Subcutaneous abdominal adipose tissue (tissue), 5 donors: Measurements from ENCODE around the gene RERG.
"Not testable (repeated sequence)": the region's sequence is repeated elsewhere in the genome, so short reads cannot be mapped to it uniquely, and the experiment has no call there.

Experiments
- H3K27ac ChIP-seq: one replicate; pipeline ENCODE4 v1.7.0; 2013; ENCODE audit warnings: low read depth, mild to moderate bottlenecking, inconsistent platforms, low read length, moderate library complexity
- H3K27me3 ChIP-seq, 5 donors: one replicate each; pipeline ENCODE4 v1.7.0; 2013; ENCODE audit warnings: low read length in 5 of 5, inconsistent platforms in 1 of 5; ENCODE audit not compliant: control insufficient read depth in 5 of 5, insufficient read depth in 4 of 5
- H3K36me3 ChIP-seq, 5 donors: one replicate each; pipeline ENCODE4 v1.7.0; 2013; ENCODE audit warnings: low read length in 5 of 5; ENCODE audit not compliant: control insufficient read depth in 5 of 5, insufficient read depth in 5 of 5
- H3K4me1 ChIP-seq, 5 donors: one replicate each; pipeline ENCODE4 v1.7.0; 2013; ENCODE audit warnings: low read length in 5 of 5, mild to moderate bottlenecking in 3 of 5, moderate library complexity in 1 of 5; ENCODE audit not compliant: control insufficient read depth in 5 of 5, insufficient read depth in 5 of 5
- H3K4me3 ChIP-seq, 5 donors: one replicate each; pipeline ENCODE4 v1.7.0; 2013; ENCODE audit warnings: low read length in 5 of 5, low read depth in 1 of 5
- H3K9ac ChIP-seq, 5 donors: one replicate each; pipeline ENCODE4 v1.7.0; 2013; ENCODE audit warnings: low read length in 5 of 5, mild to moderate bottlenecking in 4 of 5, moderate library complexity in 3 of 5
- H3K9me3 ChIP-seq, 5 donors: one replicate each; pipeline ENCODE4 v1.7.0; 2013; ENCODE audit warnings: low read length in 5 of 5; ENCODE audit not compliant: control insufficient read depth in 5 of 5
- donor health status: healthy.
- donor health status: healthy.
- donor health status: healthy.
- donor health status: healthy.
- donor health status: healthy.

The RERG gene

GRCh38 chr12:15243102-15243501 lies 21.9 kb upstream of the RERG start:
- peaks cover 0 to 2% (median 0%) of the 10 kb centered on the region in 5 donors for H3K9me3 ChIP-seq
- no peak overlapping the region for H3K4me3 ChIP-seq
- H3K9ac ChIP-seq = no peak overlapping the region
- H3K27ac ChIP-seq = no peak overlapping the region
- H3K36me3 ChIP-seq = no peaks in the 10 kb centered on the region
- H3K27me3 ChIP-seq = peaks cover 0 to 5% (median 0%) of the 10 kb centered on the region in 5 donors
- H3K4me1 ChIP-seq = peaks cover 0 to 12% (median 0%) of the 10 kb centered on the region in 5 donors

- Histone ChIP-seq H3K36me3 (no peaks in the 10 kb centered on the region), H3K4me3 (no peak overlapping the region), H3K9me3 (no peaks in the 10 kb centered on the region)
Observed at GRCh38 chr12:15240898-15241297, 19.7 kb upstream of the RERG start.

GRCh38 chr12:15234508-15234907 lies 13.3 kb upstream of the RERG start:
- Histone ChIP-seq H3K27me3 (peaks cover 0 to 4% (median 0%) of the 10 kb centered on the region in 5 donors), H3K36me3 (no peaks in the 10 kb centered on the region), H3K9me3 (no peaks in the 10 kb centered on the region), H3K9ac (no peak overlapping the region), H3K27ac (no peak overlapping the region), H3K4me3 (no peak overlapping the region), H3K4me1 (no peaks in the 10 kb centered on the region)

More at GRCh38 chr12:15240898-15241297, 19.7 kb upstream of the RERG start:
- H3K27me3 ChIP-seq = no peaks in the 10 kb centered on the region
- peaks cover 0 to 12% (median 0%) of the 10 kb centered on the region in 5 donors for H3K4me1 ChIP-seq
- H3K9ac ChIP-seq = no peak overlapping the region
- no peak overlapping the region for H3K27ac ChIP-seq

GRCh38 chr12:15234011-15234410 lies 12.8 kb upstream of the RERG start:
- H3K4me3 ChIP-seq = no peak overlapping the region
- no peaks in the 10 kb centered on the region for H3K9me3 ChIP-seq
- no peaks in the 10 kb centered on the region for H3K4me1 ChIP-seq
- no peaks in the 10 kb centered on the region for H3K36me3 ChIP-seq
- H3K27me3 ChIP-seq = peaks cover 0 to 4% (median 0%) of the 10 kb centered on the region in 5 donors
- no peak overlapping the region for H3K27ac ChIP-seq
- H3K9ac ChIP-seq = no peak overlapping the region

GRCh38 chr12:15232959-15233358 lies 11.7 kb upstream of the RERG start:
- Histone ChIP-seq H3K27ac (no peak overlapping the region), H3K27me3 (peaks cover 0 to 4% (median 0%) of the 10 kb centered on the region in 5 donors), H3K9me3 (no peaks in the 10 kb centered on the region), H3K36me3 (no peaks in the 10 kb centered on the region), H3K9ac (no peak overlapping the region), H3K4me3 (no peak overlapping the region), H3K4me1 (no peaks in the 10 kb centered on the region)

GRCh38 chr12:15231493-15231892 lies 10.3 kb upstream of the RERG start:
- no peak overlapping the region for H3K9ac ChIP-seq
- peaks cover 0 to 4% (median 0%) of the 10 kb centered on the region in 5 donors for H3K27me3 ChIP-seq

GRCh38 chr12:15230751-15231150 lies 9.5 kb upstream of the RERG start:
- no peak overlapping the region for H3K27ac ChIP-seq

More at GRCh38 chr12:15231493-15231892, 10.3 kb upstream of the RERG start:
- H3K4me3 ChIP-seq = no peak overlapping the region
- peaks cover 0 to 3% (median 0%) of the 10 kb centered on the region in 5 donors for H3K4me1 ChIP-seq
- no peaks in the 10 kb centered on the region for H3K9me3 ChIP-seq
- H3K27ac ChIP-seq = no peak overlapping the region
- no peaks in the 10 kb centered on the region for H3K36me3 ChIP-seq

GRCh38 chr12:15230137-15230536 lies 8.9 kb upstream of the RERG start:
- H3K36me3 ChIP-seq = no peaks in the 10 kb centered on the region
- H3K9ac ChIP-seq = no peak overlapping the region

More at GRCh38 chr12:15230751-15231150, 9.5 kb upstream of the RERG start:
- no peaks in the 10 kb centered on the region for H3K9me3 ChIP-seq
- peaks cover 0 to 3% (median 0%) of the 10 kb centered on the region in 5 donors for H3K4me1 ChIP-seq
- H3K4me3 ChIP-seq = no peak overlapping the region
- H3K27me3 ChIP-seq = peaks cover 0 to 4% (median 0%) of the 10 kb centered on the region in 5 donors
- no peak overlapping the region for H3K9ac ChIP-seq
- H3K36me3 ChIP-seq = no peaks in the 10 kb centered on the region

GRCh38 chr12:15227004-15227679 lies 5.9 kb upstream of the RERG start:
- H3K36me3 ChIP-seq = no peaks in the 10 kb centered on the region
- no peaks in the 10 kb centered on the region for H3K9me3 ChIP-seq
- H3K4me1 ChIP-seq = peaks cover 0 to 3% (median 0%) of the 10 kb centered on the region in 5 donors
- H3K27me3 ChIP-seq = no peaks in the 10 kb centered on the region
- H3K27ac ChIP-seq = no peak overlapping the region
- no peak overlapping the region for H3K9ac ChIP-seq
- no peak overlapping the region for H3K4me3 ChIP-seq

More at GRCh38 chr12:15230137-15230536, 8.9 kb upstream of the RERG start:
- no peaks in the 10 kb centered on the region for H3K9me3 ChIP-seq
- H3K27me3 ChIP-seq = peaks cover 0 to 4% (median 0%) of the 10 kb centered on the region in 5 donors
- peaks cover 0 to 3% (median 0%) of the 10 kb centered on the region in 5 donors for H3K4me1 ChIP-seq
- H3K4me3 ChIP-seq = no peak overlapping the region
- H3K27ac ChIP-seq = no peak overlapping the region

GRCh38 chr12:15225863-15226218 lies 4.6 kb upstream of the RERG start:
- H3K9me3 ChIP-seq, H3K4me3 ChIP-seq, H3K36me3 ChIP-seq, H3K27me3 ChIP-seq, H3K9ac ChIP-seq, H3K27ac ChIP-seq: not testable (repeated sequence)
- peaks cover 0 to 11% (median 9%) of the 10 kb centered on the region in 5 donors for H3K4me1 ChIP-seq
